PC-3 (cell line): ENCODE measurements around the gene DDAH2.

Experiments used
- EZH2 ChIP-seq: fragments of 300-600 bp; sonication (generic); IDR thresholded peaks from one replicate; pipeline ENCODE4 v1.6.1; 2017; ENCODE audit warnings: antibody characterized with exemption, mild to moderate bottlenecking, low read length; ENCODE audit not compliant: unreplicated experiment
- EZH2phosphoT487 ChIP-seq: fragments of 300-600 bp; sonication (generic); IDR thresholded peaks from 2 replicates; pipeline ENCODE4 v1.6.1; 2018; ENCODE audit warnings: mild to moderate bottlenecking, antibody characterized with exemption, low read length, borderline replicate concordance
- TF ChIP-seq, protein P1 (sequence below): fragments of 300-600 bp; sonication (generic); conservative IDR thresholded peaks from 2 replicates; pipeline ENCODE4 v1.5.1; 2017; ENCODE audit warnings: antibody characterized with exemption, low read depth, mild to moderate bottlenecking, low read length

DNA sequence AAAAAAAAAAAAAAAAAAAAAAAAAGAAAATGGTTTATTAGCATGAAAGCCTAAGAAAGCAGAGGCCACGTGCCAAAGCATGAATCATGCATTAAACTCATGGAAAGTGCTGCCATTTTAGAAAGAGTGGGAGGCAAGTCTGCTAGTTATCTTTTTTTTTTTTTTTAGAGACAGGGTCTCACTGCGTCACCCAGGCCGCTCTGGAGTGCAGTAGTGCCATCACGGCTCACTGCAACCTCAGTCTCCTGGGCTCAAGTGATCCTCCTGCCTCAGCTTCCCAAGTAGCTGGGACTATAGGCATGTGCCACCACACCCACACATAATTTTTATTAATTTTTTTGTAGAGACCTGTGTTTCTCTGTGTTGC is 42.9 kb upstream of the DDAH2 start:
- TF ChIP-seq, protein P1, sequence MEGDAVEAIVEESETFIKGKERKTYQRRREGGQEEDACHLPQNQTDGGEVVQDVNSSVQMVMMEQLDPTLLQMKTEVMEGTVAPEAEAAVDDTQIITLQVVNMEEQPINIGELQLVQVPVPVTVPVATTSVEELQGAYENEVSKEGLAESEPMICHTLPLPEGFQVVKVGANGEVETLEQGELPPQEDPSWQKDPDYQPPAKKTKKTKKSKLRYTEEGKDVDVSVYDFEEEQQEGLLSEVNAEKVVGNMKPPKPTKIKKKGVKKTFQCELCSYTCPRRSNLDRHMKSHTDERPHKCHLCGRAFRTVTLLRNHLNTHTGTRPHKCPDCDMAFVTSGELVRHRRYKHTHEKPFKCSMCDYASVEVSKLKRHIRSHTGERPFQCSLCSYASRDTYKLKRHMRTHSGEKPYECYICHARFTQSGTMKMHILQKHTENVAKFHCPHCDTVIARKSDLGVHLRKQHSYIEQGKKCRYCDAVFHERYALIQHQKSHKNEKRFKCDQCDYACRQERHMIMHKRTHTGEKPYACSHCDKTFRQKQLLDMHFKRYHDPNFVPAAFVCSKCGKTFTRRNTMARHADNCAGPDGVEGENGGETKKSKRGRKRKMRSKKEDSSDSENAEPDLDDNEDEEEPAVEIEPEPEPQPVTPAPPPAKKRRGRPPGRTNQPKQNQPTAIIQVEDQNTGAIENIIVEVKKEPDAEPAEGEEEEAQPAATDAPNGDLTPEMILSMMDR, result no peak
- TF ChIP-seq EZH2phosphoT487, result no peak
- TF ChIP-seq EZH2, result no peak
